A375 (cell line): ENCODE results near the gene SREK1IP1. TPM values are rescaled to one million over a fixed set of nuclear protein-coding genes. Genes with fewer than 3 reads are reported as not detected.

Source experiments
- total RNA-seq: library from RNA; depleted of rRNA; stranded (reverse); fragments of >200 nt; shearing (Covaris generic); gene quantifications from 2 replicates; pipeline ENCODE4 v1.2.3, GENCODE V29; 2014; rRNA removed

SREK1IP1 gene
- total RNA-seq, result 2.5 and 3.7 TPM in 2 replicates

GRCh38 chr5:64768358-64769312, at the start of gene SREK1IP1, which contains the start of gene CWC27:
Gene SREK1IP1, minus strand, starts transcription at chr5:64768691. Its CDS starts 174 bp downstream, at chr5:64768517.
Gene CWC27, plus strand, starts transcription at chr5:64768930. Its CDS starts 217 bp downstream, at chr5:64769147.

GRCh38 chr5:64690417-64691151, 77.9 kb downstream of the SREK1IP1 start, which contains the start of gene SHISAL2B:
Gene SHISAL2B, plus strand, starts transcription at chr5:64690503. Its CDS starts 121 bp downstream, at chr5:64690624.

Other genes with a start within 250 kb of the SREK1IP1 start
- not detected in 2 replicates for gene SHISAL2B, start 78.2 kb downstream of the SREK1IP1 start, total RNA-seq
- gene CWC27, start 239 bp upstream of the SREK1IP1 start, total RNA-seq, result 17.4 and 21.5 TPM in 2 replicates